HepG2 (cell line): ENCODE results near the gene CHN1. TPM values are rescaled to one million over a fixed set of nuclear protein-coding genes. Genes with fewer than 3 reads are reported as not detected.
A peak's percentile ranks its signal among the peaks of the same experiment; 100 is the strongest.

Source experiments
- ATAD3A ChIP-seq: sonication (generic); formaldehyde crosslinking; IDR thresholded peaks from 2 replicates; pipeline ENCODE4 v1.4.0; 2020; ENCODE audit warnings: missing genetic modification reagents
- ATRX ChIP-seq: sonication (generic); formaldehyde crosslinking; IDR thresholded peaks from 2 replicates; pipeline ENCODE4 v1.4.0; 2020; ENCODE audit warnings: missing genetic modification reagents, borderline replicate concordance
- GZF1 ChIP-seq: sonication (generic); formaldehyde crosslinking; IDR thresholded peaks from 2 replicates; pipeline ENCODE4 v1.5.1; 2020; ENCODE audit warnings: mild to moderate bottlenecking, missing genetic modification reagents
- KDM4B ChIP-seq: sonication (generic); formaldehyde crosslinking; IDR thresholded peaks from 2 replicates; pipeline ENCODE4 v1.4.0; 2020; ENCODE audit warnings: missing genetic modification reagents
- NFKBIZ ChIP-seq: IDR thresholded peaks from 2 replicates; pipeline ENCODE4 v1.6.1; 2018; ENCODE audit warnings: missing genetic modification reagents, missing compliant biosample characterization
- PHF20 ChIP-seq: sonication (generic); formaldehyde crosslinking; IDR thresholded peaks from 2 replicates; pipeline ENCODE4 v1.5.0; 2020; ENCODE audit warnings: mild to moderate bottlenecking, missing genetic modification reagents
- PPARG ChIP-seq: conservative IDR thresholded peaks from 2 replicates; pipeline ENCODE4 v1.6.1; 2016; ENCODE audit warnings: missing biosample characterization, missing genetic modification reagents
- REL ChIP-seq: sonication (generic); formaldehyde crosslinking; conservative IDR thresholded peaks from 2 replicates; pipeline ENCODE4 v1.8.0; 2022; ENCODE audit warnings: mild to moderate bottlenecking, missing genetic modification reagents, moderate library complexity
- REPIN1 ChIP-seq: sonication (generic); formaldehyde crosslinking; IDR thresholded peaks from 2 replicates; pipeline ENCODE4 v1.8.0; 2022; ENCODE audit warnings: missing genetic modification reagents, low read depth, mild to moderate bottlenecking, borderline replicate concordance
- TEAD2 ChIP-seq: sonication (generic); formaldehyde crosslinking; IDR thresholded peaks from 2 replicates; pipeline ENCODE4 v1.9.0; 2021; ENCODE audit warnings: missing genetic modification reagents
- ZBTB3 ChIP-seq: sonication (generic); formaldehyde crosslinking; IDR thresholded peaks from 2 replicates; pipeline ENCODE4 v1.4.0; 2020; ENCODE audit warnings: low read depth, mild to moderate bottlenecking, moderate library complexity, missing genetic modification reagents, borderline replicate concordance
- ZNF619 ChIP-seq: sonication (generic); formaldehyde crosslinking; IDR thresholded peaks from 2 replicates; pipeline ENCODE4 v1.4.0; 2020; ENCODE audit warnings: mild to moderate bottlenecking, missing genetic modification reagents
- ZNF672 ChIP-seq: sonication (generic); formaldehyde crosslinking; IDR thresholded peaks from 2 replicates; pipeline ENCODE4 v1.8.1; 2022; ENCODE audit warnings: missing genetic modification reagents
- ZSCAN21 ChIP-seq: sonication (generic); formaldehyde crosslinking; IDR thresholded peaks from 2 replicates; pipeline ENCODE4 v1.8.0; 2022; ENCODE audit warnings: mild to moderate bottlenecking, missing genetic modification reagents, moderate library complexity, borderline replicate concordance
- polyA plus RNA-seq, 8 experiments: library from polyadenylated mRNA; depleted of rRNA in 3 of 8; stranded (reverse) in 7 of 8; unstranded in 1 of 8; fragments of >200 nt; fragmentation: Illumina TruSeq in 4 of 8; extraction: Trizol in 4 of 8; gene quantifications; 2 replicates each; pipeline versions ENCODE4 v1.2.1 to v1.2.3, GENCODE V29; 2011 to 2016; ENCODE audit warnings: low read depth in 4 of 8, missing spikeins in 1 of 8, mixed read lengths in 1 of 8; ENCODE audit not compliant: insufficient read depth in 1 of 8
- total RNA-seq, 5 experiments: library from RNA; depleted of rRNA; stranded (reverse); fragments of >200 nt; fragmentation: Illumina TruSeq; extraction: Trizol; gene quantifications; 2 replicates each; pipeline ENCODE4 v1.2.3, GENCODE V29; 2016; ENCODE audit warnings: low read depth in 1 of 5
- TF ChIP-seq, protein P1 (sequence below): sonication (generic); formaldehyde crosslinking; conservative IDR thresholded peaks from 2 replicates; pipeline ENCODE4 v1.4.0; 2020; ENCODE audit warnings: missing genetic modification reagents
- TF ChIP-seq, protein P2 (sequence below): sonication (generic); formaldehyde crosslinking; IDR thresholded peaks from 2 replicates; pipeline ENCODE4 v1.4.0; 2020; ENCODE audit warnings: mild to moderate bottlenecking, missing genetic modification reagents, borderline replicate concordance
- TF ChIP-seq, protein P3 (sequence below): sonication (generic); formaldehyde crosslinking; IDR thresholded peaks from 2 replicates; pipeline ENCODE4 v1.8.1; 2023; ENCODE audit warnings: mild to moderate bottlenecking, missing genetic modification reagents, borderline replicate concordance
- TF ChIP-seq, protein P4 (sequence below): sonication (generic); formaldehyde crosslinking; IDR thresholded peaks from 2 replicates; pipeline ENCODE4 v1.4.0; 2020; ENCODE audit warnings: missing genetic modification reagents, borderline replicate concordance
- TF ChIP-seq, protein P5 (sequence below): sonication (generic); formaldehyde crosslinking; IDR thresholded peaks from 2 replicates; pipeline ENCODE4 v1.9.0; 2022; ENCODE audit warnings: missing genetic modification reagents, mild to moderate bottlenecking, borderline replicate concordance
- TF ChIP-seq, protein P6 (sequence below): sonication (generic); formaldehyde crosslinking; conservative IDR thresholded peaks from 2 replicates; pipeline ENCODE4 v1.8.0; 2022; ENCODE audit warnings: mild to moderate bottlenecking, moderate library complexity, missing genetic modification reagents

The CHN1 gene
- total and polyA plus RNA-seq, 2 of the 13 experiments (the other 11 are each of a cell fraction or from before 2014, with no cell fraction given) = 2.8 to 3.5 TPM

DNA sequence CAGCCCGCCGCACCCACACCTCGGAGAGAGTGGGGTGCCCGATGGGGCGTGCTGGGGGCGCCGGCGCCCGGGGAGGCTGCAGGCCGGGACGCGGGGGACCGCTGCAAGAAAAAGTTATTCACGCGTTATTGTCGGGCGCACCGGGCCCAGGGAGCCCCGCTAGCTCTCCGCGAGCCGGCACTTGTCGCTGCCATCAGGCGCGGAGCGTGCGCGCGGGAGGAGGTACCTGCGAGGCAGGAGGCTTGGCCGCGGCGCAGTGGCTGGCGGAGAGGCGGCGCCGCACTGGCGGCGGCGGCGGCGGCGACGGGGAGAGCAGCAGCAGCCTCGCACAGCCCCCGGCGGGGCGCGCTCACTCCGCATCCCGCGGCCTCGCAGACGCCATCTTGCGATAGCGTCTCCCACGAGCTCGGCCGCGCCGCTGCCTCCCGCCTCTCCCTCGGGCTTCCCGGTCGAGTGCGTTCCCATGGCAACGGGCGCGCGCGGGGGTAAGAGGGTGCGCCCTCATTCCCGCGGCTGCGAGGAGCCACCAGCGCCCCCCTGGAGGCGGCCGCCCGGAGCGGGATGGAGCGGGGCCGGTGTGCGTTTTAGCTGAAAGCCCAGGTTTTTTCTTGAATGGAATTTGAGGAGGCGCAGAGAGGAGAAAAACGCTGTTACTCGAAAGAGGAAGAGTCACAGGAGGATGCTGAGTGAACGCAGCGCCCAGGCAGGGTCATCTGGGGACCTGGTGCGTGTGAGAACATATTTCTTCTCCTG, at the start of gene CHN1 (continued):
- TF ChIP-seq, protein P1, sequence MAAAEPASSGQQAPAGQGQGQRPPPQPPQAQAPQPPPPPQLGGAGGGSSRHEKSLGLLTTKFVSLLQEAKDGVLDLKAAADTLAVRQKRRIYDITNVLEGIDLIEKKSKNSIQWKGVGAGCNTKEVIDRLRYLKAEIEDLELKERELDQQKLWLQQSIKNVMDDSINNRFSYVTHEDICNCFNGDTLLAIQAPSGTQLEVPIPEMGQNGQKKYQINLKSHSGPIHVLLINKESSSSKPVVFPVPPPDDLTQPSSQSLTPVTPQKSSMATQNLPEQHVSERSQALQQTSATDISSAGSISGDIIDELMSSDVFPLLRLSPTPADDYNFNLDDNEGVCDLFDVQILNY = 0 out of 2 replicates have a peak, but pooled peaks have one; percentile 13
- no peak for TF ChIP-seq ZNF619 (CRISPR knock-in tag)
- TF ChIP-seq, protein P2, sequence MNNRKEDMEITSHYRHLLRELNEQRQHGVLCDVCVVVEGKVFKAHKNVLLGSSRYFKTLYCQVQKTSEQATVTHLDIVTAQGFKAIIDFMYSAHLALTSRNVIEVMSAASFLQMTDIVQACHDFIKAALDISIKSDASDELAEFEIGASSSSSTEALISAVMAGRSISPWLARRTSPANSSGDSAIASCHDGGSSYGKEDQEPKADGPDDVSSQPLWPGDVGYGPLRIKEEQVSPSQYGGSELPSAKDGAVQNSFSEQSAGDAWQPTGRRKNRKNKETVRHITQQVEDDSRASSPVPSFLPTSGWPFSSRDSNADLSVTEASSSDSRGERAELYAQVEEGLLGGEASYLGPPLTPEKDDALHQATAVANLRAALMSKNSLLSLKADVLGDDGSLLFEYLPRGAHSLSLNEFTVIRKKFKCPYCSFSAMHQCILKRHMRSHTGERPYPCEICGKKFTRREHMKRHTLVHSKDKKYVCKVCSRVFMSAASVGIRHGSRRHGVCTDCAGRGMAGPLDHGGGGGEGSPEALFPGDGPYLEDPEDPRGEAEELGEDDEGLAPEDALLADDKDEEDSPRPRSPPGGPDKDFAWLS = no peak
- TF ChIP-seq TEAD2 = no peak
- TF ChIP-seq, protein P3, sequence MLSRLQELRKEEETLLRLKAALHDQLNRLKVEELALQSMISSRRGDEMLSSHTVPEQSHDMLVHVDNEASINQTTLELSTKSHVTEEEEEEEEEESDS (CRISPR knock-in tag) = no peak
- TF ChIP-seq, protein P4, sequence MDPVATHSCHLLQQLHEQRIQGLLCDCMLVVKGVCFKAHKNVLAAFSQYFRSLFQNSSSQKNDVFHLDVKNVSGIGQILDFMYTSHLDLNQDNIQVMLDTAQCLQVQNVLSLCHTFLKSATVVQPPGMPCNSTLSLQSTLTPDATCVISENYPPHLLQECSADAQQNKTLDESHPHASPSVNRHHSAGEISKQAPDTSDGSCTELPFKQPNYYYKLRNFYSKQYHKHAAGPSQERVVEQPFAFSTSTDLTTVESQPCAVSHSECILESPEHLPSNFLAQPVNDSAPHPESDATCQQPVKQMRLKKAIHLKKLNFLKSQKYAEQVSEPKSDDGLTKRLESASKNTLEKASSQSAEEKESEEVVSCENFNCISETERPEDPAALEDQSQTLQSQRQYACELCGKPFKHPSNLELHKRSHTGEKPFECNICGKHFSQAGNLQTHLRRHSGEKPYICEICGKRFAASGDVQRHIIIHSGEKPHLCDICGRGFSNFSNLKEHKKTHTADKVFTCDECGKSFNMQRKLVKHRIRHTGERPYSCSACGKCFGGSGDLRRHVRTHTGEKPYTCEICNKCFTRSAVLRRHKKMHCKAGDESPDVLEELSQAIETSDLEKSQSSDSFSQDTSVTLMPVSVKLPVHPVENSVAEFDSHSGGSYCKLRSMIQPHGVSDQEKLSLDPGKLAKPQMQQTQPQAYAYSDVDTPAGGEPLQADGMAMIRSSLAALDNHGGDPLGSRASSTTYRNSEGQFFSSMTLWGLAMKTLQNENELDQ (CRISPR knock-in tag) = no peak
- no peak for TF ChIP-seq REL
- TF ChIP-seq GZF1 (CRISPR knock-in tag) = 0 out of 2 replicates have a peak, but pooled peaks have one; percentile 57
- no peak for TF ChIP-seq ZSCAN21 (CRISPR knock-in tag)
- TF ChIP-seq PHF20 (CRISPR knock-in tag) = no peak
- TF ChIP-seq, protein P5, sequence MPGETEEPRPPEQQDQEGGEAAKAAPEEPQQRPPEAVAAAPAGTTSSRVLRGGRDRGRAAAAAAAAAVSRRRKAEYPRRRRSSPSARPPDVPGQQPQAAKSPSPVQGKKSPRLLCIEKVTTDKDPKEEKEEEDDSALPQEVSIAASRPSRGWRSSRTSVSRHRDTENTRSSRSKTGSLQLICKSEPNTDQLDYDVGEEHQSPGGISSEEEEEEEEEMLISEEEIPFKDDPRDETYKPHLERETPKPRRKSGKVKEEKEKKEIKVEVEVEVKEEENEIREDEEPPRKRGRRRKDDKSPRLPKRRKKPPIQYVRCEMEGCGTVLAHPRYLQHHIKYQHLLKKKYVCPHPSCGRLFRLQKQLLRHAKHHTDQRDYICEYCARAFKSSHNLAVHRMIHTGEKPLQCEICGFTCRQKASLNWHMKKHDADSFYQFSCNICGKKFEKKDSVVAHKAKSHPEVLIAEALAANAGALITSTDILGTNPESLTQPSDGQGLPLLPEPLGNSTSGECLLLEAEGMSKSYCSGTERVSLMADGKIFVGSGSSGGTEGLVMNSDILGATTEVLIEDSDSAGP (CRISPR knock-in tag) = peak; percentile 73
- TF ChIP-seq ZBTB3 = no peak
- TF ChIP-seq KDM4B (CRISPR knock-in tag) = no peak
- no peak for TF ChIP-seq ATAD3A (CRISPR knock-in tag)
- peak; percentile 31; the same call in 1 of the 2 replicates for TF ChIP-seq ZNF672 (CRISPR knock-in tag)
- no peak for TF ChIP-seq PPARG (CRISPR knock-in tag)
- no peak for TF ChIP-seq ATRX (CRISPR knock-in tag)
- no peak for TF ChIP-seq NFKBIZ (CRISPR knock-in tag)
- TF ChIP-seq, protein P6, sequence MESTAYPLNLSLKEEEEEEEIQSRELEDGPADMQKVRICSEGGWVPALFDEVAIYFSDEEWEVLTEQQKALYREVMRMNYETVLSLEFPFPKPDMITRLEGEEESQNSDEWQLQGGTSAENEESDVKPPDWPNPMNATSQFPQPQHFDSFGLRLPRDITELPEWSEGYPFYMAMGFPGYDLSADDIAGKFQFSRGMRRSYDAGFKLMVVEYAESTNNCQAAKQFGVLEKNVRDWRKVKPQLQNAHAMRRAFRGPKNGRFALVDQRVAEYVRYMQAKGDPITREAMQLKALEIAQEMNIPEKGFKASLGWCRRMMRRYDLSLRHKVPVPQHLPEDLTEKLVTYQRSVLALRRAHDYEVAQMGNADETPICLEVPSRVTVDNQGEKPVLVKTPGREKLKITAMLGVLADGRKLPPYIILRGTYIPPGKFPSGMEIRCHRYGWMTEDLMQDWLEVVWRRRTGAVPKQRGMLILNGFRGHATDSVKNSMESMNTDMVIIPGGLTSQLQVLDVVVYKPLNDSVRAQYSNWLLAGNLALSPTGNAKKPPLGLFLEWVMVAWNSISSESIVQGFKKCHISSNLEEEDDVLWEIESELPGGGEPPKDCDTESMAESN = peak; percentile 64; the same call in 1 of the 2 replicates
- TF ChIP-seq REPIN1 (CRISPR knock-in tag) = no peak
